Measurements from ENCODE around the gene CDH13.

The CDH13 gene

DNA sequence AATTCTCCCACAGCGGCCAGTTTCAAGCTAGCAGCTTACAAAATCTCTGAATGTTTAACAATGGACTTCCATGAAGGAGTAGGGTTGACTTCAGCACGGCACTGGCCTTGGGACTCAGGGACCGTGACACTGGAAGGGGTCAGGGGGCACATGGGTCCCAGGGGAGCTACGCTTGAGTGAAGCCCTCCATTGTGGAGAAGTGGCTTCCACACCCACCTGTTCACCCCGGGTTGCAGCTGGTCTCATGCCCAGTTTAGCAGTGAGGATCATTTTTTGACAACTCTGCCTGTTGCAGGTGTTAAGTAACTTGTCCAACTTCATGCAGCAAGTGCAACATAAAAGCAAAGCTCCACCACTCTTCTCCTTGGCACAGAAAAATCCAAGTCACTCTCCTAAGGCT, 510.2 kb downstream of the CDH13 start:
- no peak for DNase-seq

DNA sequence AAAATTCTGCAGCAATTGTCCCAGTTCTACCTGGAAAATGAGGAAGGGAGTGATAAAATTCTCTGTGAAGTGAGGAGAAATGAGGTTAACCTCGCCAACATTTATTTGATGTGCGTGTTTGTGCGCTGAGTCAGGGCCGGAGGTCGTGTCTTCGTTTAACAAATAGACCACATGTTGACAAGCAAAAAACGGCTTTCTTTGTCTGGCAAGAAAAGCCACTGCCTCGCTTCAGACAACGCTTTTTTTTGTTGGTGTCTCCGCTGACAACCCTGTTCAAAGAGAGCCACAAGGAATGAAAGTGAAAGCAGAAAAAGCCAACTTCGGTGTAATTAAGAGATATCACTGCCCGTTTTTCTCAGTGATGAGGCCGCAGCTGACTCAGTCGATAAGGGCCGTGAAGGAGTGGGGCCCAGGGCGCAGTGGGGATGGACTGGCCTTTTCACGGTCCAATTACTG, 510.6 kb downstream of the CDH13 start:
- no peak for DNase-seq

DNA sequence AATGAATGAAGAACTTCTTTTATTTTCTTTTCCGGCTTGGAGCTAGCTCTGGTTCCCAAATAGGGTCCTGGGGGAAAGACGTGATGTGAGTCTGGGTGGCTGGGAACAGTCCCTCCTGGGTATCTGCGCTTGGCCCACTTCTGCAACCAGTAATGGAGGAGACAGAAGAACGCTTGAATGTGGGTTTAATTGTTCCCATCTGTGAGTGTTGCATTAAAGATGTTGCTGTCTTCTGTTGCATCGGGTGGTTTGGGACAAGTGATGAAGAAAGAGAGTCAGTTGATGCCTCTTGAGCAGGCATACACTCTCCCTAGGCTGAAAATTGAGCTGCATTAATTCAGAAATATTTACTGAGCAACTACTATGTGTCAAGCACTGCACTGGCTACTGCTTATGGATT, 511.1 kb downstream of the CDH13 start:
- DNase-seq = no peak

DNA sequence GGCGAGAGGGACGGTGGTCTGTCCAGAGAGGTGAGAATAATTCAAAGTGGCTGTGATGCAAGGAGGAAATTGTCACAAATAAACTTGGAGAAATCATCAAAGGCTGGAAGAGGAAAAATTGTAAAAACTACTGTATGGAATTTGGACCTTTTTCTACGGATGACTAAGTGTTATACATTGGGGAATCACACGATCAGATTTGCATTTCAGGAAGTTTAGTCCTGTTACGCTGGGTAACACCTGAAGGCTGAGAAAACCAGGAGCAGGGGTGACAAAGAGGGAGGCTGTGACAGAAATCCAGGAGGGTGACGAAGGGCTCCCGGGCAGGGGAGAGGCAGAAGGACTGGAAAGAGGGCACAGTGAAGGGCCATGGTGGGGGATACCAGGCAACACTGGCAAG, 511.7 kb downstream of the CDH13 start:
- no peak for DNase-seq

DNA sequence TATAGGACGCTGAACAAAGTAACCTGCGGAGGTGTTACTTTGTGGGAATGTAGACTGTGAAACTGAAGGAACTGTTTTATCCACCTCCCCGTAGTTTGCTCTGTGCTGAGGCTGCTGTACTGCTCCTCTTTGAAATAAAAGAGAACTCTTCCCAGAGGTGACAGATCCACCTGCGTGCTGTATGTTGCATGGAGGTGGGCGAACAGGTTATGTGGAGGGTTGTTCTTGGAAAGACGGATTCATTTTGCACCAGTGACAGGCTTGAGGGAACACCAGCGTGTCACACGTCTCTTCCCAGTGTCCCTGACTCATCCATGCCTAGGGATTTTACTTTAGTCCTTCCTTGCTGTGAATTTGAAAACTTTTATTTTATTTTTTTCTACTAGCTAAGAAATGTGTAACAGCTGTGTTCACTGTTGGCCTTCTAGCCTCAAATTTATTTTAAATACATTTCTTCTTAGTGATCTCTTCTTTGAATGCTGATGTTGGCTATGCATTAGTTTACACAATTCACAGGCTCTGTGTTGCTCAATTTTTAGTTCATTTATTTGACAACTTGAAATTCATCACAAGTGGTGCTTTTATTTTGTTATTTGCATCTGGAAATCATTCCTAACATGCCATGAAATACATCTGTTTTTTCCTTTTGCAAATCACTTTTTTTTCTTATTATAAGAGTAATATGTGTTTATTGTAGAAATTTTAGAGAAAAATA, 512.4 kb downstream of the CDH13 start:
- no peak for DNase-seq

DNA sequence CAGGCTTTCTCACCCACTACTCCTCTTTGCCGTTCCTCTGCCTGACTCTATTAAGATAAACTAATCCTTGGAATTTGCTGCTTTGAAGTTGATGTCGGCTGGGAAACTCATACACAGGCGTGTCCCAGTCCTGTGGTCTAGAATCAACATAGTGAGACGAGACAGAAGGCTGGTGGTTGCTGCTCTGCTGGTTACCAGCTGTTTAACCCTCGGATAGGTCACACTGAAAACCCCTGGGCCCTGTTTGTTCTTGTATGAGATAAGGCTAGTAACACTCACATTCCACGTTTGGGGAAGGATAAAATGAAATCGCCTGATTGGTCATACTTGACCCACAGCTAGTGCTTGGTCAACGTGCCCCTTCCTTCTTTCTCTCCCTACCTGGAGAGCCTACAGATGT, 517.0 kb downstream of the CDH13 start:
- DNase-seq = no peak

DNA sequence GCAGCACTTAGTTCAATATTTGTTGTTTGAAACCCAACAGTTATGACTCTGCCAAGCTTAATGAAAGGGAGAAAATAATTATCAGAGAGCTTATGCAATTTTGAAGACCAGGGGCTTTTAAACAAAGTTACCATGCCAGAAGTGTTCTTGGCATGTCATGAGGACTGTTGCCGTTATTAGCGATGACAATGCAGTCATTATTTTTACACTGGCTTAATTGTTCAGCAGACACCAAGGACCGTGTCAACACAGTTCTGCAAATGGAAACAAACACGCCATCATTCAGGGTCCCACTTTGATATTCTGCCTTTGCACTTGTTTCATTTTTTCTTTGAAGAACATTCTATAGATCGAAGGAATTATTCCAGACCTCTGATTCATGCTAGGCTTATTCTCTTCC, 518.5 kb downstream of the CDH13 start:
- DNase-seq = no peak

DNA sequence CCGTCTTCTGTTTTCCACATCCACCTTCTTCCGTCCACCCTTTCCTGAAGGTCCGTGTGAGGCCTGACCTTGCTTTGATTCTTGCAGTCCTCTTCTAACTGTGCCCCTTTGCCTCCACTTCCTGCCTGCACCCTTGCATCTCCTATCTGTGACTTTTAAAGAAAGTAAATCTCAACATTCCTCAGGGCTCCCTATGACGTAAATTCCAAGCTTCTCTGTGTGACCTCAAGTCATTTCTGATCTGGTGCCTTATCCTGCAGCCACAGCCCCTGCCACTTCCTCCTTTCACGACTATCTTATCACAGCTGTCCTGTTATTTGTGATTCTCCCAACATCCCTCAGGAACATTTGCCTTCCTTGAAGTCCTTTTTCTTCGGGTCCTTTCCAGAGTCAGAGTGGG, 520.5 kb downstream of the CDH13 start:
- no peak for DNase-seq

DNA sequence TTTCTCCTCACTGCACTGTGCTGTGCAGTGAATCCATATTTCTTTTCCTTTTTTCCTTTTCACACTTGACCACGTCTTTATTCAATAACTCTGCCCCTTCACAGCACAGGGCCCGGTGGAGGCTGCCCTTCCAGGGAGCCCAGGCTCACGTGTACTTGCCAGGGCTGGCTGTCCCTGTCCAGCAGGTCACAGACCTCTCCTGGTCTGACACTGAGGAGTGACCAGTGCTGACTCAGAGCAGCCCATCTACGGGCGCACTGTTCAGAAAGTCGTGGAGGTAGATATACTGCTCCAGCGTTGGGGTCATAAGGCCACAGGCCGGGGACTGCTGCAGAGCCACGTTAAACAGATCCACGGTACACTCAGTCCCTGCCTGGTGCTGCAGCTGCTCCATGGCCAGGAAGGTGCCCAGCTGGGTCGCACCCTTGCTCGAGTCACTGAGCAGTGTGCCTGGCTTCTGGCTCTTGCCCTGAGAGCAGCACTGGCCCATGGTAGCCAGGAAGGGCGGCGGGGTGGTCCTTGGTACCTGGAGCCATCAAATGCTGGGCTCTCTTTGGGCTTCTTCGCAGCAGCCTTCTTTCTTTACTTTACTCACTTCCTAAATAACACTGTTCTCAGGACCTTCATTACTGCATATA, 531.7 kb downstream of the CDH13 start:
- DNase-seq = no peak

DNA sequence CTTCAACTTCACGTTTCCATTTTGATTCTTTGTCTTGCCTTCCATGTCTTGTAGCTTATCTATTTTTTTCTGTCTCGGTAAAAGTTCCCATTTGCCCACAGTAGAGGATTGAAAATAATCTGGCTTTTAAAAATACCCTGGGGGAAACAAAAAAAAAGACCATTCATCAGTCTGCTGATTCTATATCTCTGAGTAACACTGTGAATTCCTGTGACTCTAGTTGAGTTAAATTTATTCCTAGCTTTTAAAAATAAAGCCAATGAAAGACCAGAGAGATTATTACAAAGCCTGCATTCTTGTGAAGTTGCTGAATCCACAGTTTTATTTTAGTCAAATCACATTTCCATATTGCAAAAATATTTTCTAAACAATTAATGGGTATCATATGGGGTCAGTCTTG, 532.3 kb downstream of the CDH13 start:
- no peak for DNase-seq

DNA sequence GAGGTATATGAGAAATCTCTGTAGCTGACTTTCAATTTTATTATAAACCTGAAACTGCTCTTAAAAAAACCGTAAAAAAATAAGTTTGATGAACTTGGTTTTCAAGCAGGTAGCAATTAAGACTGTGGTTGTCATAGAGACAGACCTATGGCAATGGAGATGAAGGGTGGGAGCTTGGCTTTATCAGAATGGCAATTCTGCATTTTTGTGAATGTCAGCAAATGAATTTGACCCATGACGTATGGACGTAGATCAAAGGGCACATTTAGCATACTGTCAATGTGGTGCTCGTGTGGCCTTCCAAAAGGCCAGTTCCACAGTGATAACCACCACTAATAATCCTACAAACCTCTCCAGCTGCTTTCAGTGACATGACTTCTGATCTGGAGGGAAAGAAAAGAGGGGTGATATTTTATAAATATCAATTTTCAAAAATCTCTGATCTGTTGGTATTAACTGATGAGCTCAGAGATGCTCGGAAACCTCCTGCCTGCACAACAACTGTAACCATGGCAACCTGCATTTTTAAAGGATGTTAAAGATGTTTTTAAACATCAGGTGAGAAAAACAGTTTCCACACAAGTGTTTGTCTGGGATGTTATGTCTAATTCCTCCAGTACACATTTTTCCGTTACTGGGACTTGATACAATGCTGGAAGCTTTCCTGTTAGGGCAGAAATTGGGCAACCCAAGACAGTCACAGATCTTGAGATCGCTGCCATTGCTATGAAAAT, 533.7 kb downstream of the CDH13 start:
- no peak for DNase-seq

DNA sequence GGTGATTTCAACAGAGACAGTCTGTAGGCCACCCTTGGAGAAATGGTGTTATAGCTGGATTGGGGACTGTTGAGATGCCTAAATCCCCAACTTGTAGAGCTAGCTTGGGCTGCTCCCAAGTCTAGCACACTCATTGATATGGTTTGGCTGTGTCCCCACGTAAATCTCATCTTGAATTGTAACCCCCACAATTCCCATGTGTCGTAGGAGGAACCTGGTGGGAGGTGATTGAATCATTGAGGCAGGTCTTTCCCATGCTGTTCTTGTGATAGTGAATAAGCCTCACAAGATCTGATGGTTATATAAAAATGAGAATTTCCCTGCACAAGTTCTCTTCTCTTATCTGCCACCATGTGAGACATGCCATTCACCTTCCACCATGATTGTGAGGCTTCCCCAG, 536.0 kb downstream of the CDH13 start:
- no peak for DNase-seq

DNA sequence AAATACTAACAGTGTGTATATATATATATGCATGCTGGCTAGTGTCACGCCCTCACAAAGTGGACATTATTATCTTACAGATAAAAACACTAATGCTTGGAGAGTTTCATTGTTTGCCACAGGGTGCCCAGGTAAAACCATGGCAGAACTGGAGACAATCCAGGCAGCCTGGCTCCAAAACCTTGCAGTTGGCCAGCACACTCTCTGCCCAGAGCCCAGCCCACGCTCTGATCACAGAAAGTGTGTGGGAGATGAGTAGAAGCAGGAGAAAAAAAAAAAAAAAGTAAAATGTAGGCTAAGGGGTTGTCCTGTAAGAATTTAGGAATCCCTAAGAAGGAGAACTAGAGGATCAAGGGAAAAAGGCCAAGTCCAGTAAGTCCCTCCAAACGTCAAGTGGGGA, 538.0 kb downstream of the CDH13 start:
- DNase-seq = no peak

DNA sequence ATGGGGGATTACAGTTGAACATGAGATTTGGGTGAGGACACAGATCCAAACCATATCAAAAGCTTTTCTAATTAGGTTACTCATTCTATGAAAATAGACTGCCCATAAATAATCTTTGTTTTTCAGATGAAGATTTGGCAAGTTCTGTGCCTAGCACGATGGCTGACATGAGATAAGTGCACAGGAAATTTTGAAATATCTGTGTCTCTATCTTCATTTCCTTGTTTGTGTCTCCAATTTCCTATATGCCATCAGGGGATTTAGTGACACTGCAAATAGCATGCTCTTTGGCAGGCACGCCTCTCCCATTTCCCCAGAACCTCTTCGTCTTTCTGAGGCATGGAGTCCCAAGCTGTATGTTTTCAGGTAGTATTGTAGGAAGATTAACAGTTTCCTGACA, 544.6 kb downstream of the CDH13 start:
- no peak for DNase-seq

DNA sequence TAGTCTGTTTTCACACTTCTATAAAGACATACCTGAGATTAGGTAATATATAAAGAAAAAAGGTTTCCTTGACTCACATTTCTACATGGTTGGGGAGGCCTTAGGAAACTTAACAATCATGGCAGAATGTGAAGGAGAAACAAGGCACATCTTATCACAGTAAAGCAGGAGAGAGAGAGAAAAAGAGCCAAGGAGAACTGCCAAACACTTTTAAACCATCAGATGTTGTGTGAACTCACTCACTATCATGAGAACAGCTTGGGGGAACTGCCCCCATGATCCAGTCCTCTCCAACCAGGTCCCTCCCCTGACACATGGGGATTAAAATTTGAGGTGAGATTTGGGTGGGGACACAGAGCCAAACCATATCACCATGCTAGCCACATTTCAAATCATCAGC, 547.9 kb downstream of the CDH13 start:
- no peak for DNase-seq

DNA sequence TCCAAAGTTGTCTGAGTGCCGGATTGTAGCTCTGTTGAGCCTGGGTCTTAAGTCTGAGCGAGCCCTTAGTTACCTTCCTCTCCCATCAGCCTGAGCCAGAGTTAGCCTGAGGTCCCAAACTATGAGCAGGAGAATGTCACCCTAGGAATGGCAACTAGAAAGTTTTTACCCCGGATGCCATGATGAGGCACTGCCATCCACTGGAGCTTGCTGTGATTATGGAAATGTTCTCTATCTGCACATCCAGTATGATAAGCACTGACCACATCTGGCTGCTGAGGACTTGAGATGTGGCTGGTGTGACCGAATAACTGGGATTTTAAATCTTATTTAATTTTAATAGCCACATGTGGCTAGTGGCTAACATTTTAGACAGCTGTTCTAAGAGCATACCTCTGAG, 550.0 kb downstream of the CDH13 start:
- DNase-seq = no peak

DNA sequence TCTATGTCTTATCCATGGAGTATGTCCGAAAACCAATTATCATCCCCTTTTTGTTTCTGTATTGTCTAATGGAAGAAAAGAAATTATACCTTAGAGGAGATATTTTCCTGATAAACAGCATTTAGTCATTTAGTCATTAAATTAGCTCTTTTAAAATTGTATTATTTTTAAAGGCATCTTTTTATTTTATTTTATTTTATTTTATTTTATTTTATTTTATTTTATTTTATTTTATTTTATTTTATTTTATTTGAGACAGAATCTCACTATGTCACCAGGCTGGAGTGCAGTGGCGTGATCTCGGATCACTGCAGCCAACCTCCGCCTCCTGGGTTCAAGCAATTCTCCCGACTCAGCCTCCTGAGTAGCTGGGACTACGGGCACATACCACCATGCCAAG, 559.1 kb downstream of the CDH13 start:
- DNase-seq = no peak

DNA sequence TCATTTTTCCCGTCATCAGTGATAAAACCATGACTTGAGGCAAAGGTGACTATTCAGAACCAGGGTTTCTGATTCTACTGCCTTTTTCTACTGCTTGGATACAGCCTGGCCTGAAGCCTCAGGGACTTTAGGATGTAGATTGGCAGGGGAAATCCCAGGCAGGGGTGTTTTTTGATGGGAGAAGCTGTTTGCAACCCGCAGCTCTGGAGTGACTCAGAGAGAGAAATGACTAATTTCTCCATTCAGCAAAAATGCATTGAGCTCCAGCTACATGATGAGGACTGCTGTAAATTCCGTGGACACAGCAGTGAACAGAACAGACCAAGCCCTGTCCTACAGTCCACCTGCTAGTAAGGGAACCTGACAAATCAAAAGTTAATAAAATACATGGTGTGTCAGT, 560.6 kb downstream of the CDH13 start:
- no peak for DNase-seq

DNA sequence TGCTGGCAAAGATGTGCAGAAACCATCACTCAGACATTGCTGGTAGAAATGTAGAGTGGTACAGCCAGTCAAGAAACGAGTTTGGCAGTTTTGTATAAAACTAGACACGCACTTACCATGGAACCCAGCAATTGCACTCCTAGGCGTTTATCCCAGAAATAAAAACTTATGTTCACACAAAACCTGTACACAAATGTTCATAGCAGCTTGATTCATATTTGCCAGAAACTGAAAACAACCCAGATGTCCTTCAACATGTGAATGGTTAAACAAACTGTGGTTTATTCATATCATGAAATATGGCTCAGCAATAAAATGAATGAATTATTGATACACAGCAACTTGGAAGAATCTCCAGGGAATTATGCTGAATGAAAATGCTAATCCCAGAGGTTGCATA, 570.0 kb downstream of the CDH13 start:
- DNase-seq = no peak

DNA sequence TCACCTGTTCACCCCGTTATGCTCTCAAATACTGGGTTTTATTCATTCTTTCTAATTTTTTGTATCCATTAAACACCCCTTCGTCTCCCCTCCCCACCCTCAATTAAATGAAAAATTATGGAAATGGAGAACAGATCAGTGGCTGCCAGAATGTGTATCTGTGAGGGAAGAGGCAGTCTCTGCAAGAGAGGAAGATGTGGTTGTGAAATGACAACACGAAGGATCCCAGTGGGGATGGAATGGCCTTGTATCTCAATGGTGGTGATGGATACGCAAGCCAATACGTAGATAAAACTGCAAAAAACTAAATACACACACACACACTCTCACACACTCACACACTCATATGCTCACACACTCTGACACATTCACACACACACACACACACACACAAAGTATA, 570.7 kb downstream of the CDH13 start:
- no peak for DNase-seq

DNA sequence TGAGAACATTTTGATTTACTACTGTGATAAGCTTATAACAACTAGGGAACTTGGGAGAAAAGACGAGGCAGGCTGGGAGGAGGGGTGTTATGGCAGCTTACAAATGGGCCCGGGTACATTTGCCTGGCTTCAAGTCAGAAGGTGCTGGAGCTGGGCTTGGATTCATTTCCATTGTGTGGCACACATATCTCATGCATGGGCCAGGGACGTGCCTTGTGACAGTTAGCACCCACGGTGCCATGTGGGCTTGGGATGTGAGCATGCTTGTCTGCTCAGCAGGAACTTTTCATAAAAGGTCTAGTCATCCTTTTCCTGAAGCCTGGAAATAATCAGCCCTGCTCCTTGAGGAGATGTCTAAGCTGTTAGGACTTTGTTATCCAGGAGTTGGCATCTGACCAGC, 572.2 kb downstream of the CDH13 start:
- DNase-seq = no peak

DNA sequence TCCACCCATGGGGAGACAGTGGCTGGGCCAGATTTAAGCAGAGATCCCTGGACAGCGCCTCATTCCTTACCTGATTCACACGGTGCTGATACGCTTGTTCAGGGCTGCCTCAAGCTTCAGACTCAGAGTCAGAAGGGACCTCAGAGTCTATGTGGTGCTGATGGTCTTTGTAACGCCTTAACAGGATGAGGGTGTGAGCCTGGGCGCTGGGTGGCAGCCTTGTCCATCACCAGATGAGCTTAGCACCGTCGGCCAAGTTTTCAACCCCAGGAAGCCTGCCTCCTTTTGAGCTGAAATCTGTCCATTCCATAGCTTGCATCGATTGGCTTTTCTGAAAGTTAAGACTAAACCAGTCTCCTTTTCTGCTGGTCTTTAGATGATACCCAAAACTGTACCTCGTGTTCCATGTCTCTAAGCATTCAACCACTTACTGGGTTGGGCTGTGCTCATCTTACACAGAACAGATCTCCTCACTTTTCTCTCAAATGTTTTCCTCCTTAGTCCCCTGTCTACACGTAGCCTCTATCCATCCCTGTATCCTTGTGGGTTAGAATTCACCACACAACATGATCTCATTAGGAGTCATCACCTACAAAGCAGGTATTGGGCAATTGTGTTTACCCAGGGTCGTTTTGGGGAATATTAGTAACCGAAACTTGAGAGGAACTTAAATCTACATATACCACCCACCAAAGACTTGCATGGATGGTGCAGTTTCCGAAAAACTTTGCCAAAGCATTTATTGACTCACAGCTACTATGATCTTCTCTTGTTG, 573.4 kb downstream of the CDH13 start:
- DNase-seq = no peak

DNA sequence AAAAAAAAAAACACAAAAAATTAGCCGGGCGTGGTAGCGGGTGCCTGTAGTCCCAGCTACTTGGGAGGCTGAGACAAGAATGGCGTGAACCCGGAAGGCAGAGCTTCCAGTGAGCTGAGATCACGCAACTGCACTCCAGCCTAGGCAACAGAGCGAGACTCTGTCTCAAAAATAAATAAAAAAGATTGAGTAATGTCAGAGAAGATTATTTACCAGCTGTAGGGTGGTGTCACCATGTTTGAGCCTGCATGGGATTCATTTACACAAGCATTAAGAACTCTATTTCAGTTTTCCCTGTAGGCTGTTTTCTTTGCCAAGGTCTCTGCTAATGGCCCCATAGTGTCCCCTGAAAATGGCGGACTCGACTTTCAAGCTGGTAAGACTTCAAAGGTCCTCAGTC, 575.0 kb downstream of the CDH13 start:
- DNase-seq = no peak

DNA sequence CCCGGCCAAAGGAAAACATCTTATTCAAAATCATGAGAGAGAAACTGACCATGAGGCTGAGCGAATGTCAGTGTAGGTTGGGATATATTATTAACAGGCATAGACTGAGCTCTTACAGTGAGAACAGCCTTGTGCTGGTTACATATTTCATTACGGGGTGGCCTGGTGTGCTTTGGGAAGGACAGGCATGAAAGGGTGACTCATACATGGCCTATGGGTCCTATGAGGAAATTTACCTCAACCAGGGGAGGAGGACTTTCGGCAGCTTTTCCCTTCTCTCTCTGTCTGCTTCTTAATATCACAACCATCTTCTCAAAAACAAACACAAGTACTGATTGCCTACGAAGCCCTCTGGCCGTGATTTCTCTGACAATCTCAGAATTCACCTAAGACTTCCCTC, 579.1 kb downstream of the CDH13 start:
- no peak for DNase-seq
